Vagina (tissue), 2 donors: ENCODE measurements around the gene ARFRP1. TPM values are rescaled to one million over a fixed set of nuclear protein-coding genes. Genes with fewer than 3 reads are reported as not detected.
"Not testable (repeated sequence)": the region's sequence is repeated elsewhere in the genome, so short reads cannot be mapped to it uniquely, and the experiment has no call there.

Source experiments
- DNase-seq, 2 donors: peaks; one replicate each; pipeline ENCODE4 v3.0.0-alpha.2; 2017; ENCODE audit errors: extremely low spot score in 2 of 2
- H3K27ac ChIP-seq: fragments of 200-600 bp; sonication (generic); one replicate; pipeline ENCODE4 v1.5.1; 2019
- H3K27me3 ChIP-seq: fragments of 200-600 bp; sonication (generic); one replicate; pipeline ENCODE4 v1.5.1; 2019
- H3K36me3 ChIP-seq, 2 donors: fragments of 200-600 bp; sonication (generic); one replicate each; pipeline ENCODE4 v1.5.1; 2017 to 2019
- H3K4me1 ChIP-seq: fragments of 200-600 bp; sonication (generic); one replicate; pipeline ENCODE4 v1.5.1; 2019
- H3K4me3 ChIP-seq, 2 donors: fragments of 200-600 bp; sonication (generic); 1 replicate in 1 of 2; 2 replicates in 1 of 2; pipeline ENCODE4 v1.5.1; 2016 to 2019
- H3K9me3 ChIP-seq: fragments of 200-600 bp; sonication (generic); one replicate; pipeline ENCODE4 v1.5.1; 2019
- POLR2A ChIP-seq, 2 donors: fragments of 450-650 bp; IDR thresholded peaks; one replicate each; pipeline ENCODE4 v1.6.1; 2017; ENCODE audit warnings: antibody characterized with exemption in 2 of 2, mild to moderate bottlenecking in 2 of 2, moderate library complexity in 2 of 2
- POLR2AphosphoS5 ChIP-seq, 2 donors: sonication (generic); formaldehyde crosslinking; IDR thresholded peaks; one replicate each; pipeline ENCODE4 v1.9.0; 2017; ENCODE audit warnings: antibody characterized with exemption in 2 of 2, mild to moderate bottlenecking in 2 of 2, low read depth in 1 of 2; ENCODE audit not compliant: insufficient read depth in 1 of 2
- intact Hi-C: fragments of 100-400 bp; cut with DNase I; formaldehyde crosslinking; loops from one replicate; pipeline ENCODE4 v1.15.1; 2023
- total RNA-seq: library from RNA; depleted of rRNA; stranded (reverse); fragments of >200 nt; gene quantifications from one replicate; pipeline ENCODE4 v1.2.3, GENCODE V29; 2016
- TF ChIP-seq, protein P1 (sequence below), 3 experiments: fragments of 450-650 bp in 2 of 3; fragments of 200-600 bp in 1 of 3; sonication (generic) in 1 of 3; IDR thresholded peaks; one replicate each; pipeline ENCODE4 v1.5.1; 2017 to 2019; ENCODE audit warnings: antibody characterized with exemption in 3 of 3, mild to moderate bottlenecking in 2 of 3, moderate library complexity in 2 of 3

Gene ARFRP1
- total RNA-seq, 1 donor from 2014 or later = 30.9 TPM

DNA sequence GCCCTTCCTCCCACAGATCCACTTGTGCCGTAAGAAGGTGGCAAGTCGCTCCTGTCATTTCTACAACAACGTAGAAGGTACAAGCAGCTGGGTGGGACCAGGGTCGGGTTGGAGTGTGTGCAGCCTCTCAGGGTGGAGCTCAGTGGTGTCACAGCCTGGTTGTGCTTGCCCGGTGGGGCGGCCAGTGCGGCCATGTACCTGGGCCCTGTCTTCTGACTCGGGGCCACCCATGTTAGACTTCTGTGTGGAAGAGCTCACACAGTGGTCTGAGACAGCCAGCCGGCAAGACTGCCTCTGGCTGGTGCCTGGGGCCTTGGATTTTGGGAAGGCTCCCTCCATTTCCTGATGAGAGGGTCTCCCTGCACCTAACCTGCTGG is 45.0 kb downstream of the ARFRP1 start:
- H3K27me3 ChIP-seq = no peaks in the 10 kb centered on the region
- intact Hi-C loops = no loop called here
- DNase-seq = no peak
- H3K4me3 ChIP-seq = no peak overlapping the region
- TF ChIP-seq POLR2A (IDR thresholded peaks at IDR 0.05) (no peak), POLR2AphosphoS5 (IDR thresholded peaks at IDR 0.05; ENCODE audit: insufficient read depth in 1 of 2, low read depth in 1 of 2) (no peak)
- TF ChIP-seq, protein P1, sequence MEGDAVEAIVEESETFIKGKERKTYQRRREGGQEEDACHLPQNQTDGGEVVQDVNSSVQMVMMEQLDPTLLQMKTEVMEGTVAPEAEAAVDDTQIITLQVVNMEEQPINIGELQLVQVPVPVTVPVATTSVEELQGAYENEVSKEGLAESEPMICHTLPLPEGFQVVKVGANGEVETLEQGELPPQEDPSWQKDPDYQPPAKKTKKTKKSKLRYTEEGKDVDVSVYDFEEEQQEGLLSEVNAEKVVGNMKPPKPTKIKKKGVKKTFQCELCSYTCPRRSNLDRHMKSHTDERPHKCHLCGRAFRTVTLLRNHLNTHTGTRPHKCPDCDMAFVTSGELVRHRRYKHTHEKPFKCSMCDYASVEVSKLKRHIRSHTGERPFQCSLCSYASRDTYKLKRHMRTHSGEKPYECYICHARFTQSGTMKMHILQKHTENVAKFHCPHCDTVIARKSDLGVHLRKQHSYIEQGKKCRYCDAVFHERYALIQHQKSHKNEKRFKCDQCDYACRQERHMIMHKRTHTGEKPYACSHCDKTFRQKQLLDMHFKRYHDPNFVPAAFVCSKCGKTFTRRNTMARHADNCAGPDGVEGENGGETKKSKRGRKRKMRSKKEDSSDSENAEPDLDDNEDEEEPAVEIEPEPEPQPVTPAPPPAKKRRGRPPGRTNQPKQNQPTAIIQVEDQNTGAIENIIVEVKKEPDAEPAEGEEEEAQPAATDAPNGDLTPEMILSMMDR (IDR thresholded peaks at IDR 0.05) = no peak
- H3K9me3 ChIP-seq = no peaks in the 10 kb centered on the region
- H3K36me3 ChIP-seq = peaks cover 0 to 36% of the 10 kb centered on the region in 2 donors
- H3K4me1 ChIP-seq = peaks cover 13% of the 10 kb centered on the region
- no peak overlapping the region for H3K27ac ChIP-seq

DNA sequence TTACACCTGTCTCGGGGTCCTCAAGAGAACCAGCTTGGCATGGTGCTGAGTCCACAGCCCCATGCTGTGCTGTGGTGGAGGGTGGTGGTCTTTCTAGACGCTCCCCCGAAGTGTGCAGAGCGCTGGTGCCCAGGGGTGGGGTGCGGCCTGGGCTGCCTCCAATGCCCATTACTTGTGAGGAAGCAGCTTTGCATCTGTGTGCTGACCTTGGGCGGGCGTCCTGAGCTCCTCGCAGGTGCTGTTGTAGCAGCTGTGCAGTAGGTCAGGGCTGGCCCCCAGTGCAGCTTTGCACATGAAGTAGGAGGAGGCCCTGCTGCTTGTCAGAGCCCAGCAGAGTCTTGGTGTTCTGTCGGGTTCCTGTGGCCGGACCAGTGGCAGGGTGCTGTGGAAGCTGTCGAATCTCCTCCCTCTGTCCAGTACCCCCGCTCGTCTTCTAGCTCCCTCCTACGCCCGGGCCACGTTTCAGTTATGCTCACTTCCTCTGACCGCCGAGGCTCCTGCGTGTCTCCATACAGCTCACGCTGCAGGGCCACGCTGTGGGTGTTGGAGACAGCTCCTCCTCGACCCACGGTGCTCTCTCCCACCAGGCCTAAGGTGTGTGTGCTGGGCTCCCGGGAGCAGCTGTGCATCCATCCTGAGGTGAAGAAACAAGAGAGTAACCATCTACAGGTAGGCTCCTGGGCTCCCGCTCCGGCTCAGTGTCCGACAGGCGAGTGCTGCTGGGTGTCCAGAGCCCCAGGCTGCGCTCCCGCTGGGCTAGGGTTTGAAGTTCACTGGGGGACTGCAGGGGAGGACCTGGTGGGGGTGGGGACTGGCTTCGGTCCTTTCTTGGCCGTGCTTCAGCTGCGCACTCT is 45.6 kb downstream of the ARFRP1 start:
- intact Hi-C loops = no loop called here
- no peaks in the 10 kb centered on the region for H3K9me3 ChIP-seq
- no peak for TF ChIP-seq POLR2A (IDR thresholded peaks at IDR 0.05)
- TF ChIP-seq POLR2AphosphoS5 (IDR thresholded peaks at IDR 0.05; ENCODE audit: insufficient read depth in 1 of 2, low read depth in 1 of 2) = no peak
- TF ChIP-seq, protein P1 (IDR thresholded peaks at IDR 0.05) = no peak
- peaks cover 0 to 30% of the 10 kb centered on the region in 2 donors for H3K36me3 ChIP-seq
- peaks cover 19% of the 10 kb centered on the region for H3K4me1 ChIP-seq
- H3K27me3 ChIP-seq = no peaks in the 10 kb centered on the region
- no peak overlapping the region for H3K27ac ChIP-seq
- DNase-seq = no peak
- no peak overlapping the region for H3K4me3 ChIP-seq

DNA sequence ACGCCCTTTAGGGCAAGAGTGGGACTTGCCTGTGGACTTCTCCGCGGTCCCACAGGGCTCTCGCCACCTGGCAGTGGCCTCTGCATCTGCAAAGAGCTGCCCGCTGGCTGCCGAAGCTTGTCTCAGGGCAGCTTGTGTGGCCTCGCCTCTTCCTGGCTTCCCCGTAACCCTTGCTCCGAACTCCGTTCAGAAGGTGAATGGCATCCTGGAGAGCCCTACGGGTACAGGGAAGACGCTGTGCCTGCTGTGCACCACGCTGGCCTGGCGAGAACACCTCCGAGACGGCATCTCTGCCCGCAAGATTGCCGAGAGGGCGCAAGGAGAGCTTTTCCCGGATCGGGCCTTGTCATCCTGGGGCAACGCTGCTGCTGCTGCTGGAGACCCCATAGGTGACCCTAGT is 46.7 kb downstream of the ARFRP1 start:
- Histone ChIP-seq H3K27me3 (no peaks in the 10 kb centered on the region), H3K36me3 (peaks cover 0 to 22% of the 10 kb centered on the region in 2 donors), H3K27ac (no peak overlapping the region), H3K4me3 (no peak overlapping the region), H3K9me3 (no peaks in the 10 kb centered on the region), H3K4me1 (peaks cover 21% of the 10 kb centered on the region)
- DNase-seq = no peak
- intact Hi-C loops = no loop called here
- TF ChIP-seq POLR2A (IDR thresholded peaks at IDR 0.05) (no peak), POLR2AphosphoS5 (IDR thresholded peaks at IDR 0.05; ENCODE audit: insufficient read depth in 1 of 2, low read depth in 1 of 2) (no peak)
- TF ChIP-seq, protein P1 (IDR thresholded peaks at IDR 0.05) = no peak

DNA sequence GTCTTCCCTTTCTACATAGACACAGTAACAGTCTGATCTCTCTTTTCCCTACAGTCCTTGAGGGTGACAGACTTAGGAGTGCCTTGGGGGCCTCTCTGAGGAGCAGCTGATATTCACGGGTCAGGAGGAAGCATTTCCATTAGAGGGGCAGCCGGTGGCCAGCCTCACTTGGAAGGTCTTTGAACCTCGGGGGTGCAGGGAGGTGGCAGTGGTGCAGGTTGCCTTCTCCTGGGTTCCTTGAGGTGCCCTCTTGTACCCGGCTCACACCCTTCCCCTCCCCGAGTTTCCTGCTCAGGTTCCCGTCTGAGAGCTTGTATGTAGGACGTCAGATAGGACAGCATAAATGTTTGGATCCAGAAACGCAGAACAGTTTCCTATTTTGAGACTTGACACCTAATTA is 47.2 kb downstream of the ARFRP1 start:
- H3K4me1 ChIP-seq = peaks cover 21% of the 10 kb centered on the region
- no peaks in the 10 kb centered on the region for H3K9me3 ChIP-seq
- TF ChIP-seq, protein P1 (IDR thresholded peaks at IDR 0.05) = no peak
- TF ChIP-seq POLR2A (IDR thresholded peaks at IDR 0.05) (no peak), POLR2AphosphoS5 (IDR thresholded peaks at IDR 0.05; ENCODE audit: insufficient read depth in 1 of 2, low read depth in 1 of 2) (no peak)
- DNase-seq = no peak
- intact Hi-C loops = no loop called here
- H3K4me3 ChIP-seq = no peak overlapping the region
- no peaks in the 10 kb centered on the region for H3K27me3 ChIP-seq
- peaks cover 0 to 18% of the 10 kb centered on the region in 2 donors for H3K36me3 ChIP-seq
- H3K27ac ChIP-seq = no peak overlapping the region

DNA sequence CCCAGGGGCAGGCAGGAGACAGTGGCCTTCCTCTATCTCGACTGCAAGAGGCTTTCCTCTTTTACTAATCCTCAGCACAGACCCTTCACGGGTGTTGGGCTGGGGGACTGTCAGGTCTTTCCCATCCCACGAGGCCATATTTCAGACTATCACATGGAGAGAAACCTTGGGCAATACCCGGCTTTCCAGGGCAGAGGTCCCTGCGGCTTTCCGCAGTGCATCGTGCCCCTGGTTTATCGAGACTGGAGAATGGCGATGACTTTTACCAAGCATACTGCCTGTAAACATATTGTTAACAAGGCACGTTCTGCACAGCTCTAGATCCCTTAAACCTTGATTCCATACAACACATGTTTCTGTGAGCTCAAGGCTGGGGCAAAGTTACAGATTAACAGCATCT is 47.6 kb downstream of the ARFRP1 start:
- H3K27ac ChIP-seq, DNase-seq, H3K9me3 ChIP-seq, H3K27me3 ChIP-seq, intact Hi-C loops, H3K4me3 ChIP-seq: not testable (repeated sequence)
- Histone ChIP-seq H3K36me3 (peaks cover 0 to 18% of the 10 kb centered on the region in 2 donors), H3K4me1 (peaks cover 21% of the 10 kb centered on the region)
